NCI-H510A (cell line): ENCODE results near the gene PGF.

ENCODE experiments used
- DNase-seq: peaks from one replicate; lab custom pipeline; 2025; lab: John Stamatoyannopoulos, UW

Gene PGF

GRCh38 chr14:74978416-74978947 lies 23.1 kb upstream of the PGF start:
- DNase-seq, result no peak

GRCh38 chr14:74977901-74978385 lies 22.5 kb upstream of the PGF start:
- DNase-seq, result no peak

GRCh38 chr14:74977164-74977900 lies 21.9 kb upstream of the PGF start:
- no peak for DNase-seq

DNA sequence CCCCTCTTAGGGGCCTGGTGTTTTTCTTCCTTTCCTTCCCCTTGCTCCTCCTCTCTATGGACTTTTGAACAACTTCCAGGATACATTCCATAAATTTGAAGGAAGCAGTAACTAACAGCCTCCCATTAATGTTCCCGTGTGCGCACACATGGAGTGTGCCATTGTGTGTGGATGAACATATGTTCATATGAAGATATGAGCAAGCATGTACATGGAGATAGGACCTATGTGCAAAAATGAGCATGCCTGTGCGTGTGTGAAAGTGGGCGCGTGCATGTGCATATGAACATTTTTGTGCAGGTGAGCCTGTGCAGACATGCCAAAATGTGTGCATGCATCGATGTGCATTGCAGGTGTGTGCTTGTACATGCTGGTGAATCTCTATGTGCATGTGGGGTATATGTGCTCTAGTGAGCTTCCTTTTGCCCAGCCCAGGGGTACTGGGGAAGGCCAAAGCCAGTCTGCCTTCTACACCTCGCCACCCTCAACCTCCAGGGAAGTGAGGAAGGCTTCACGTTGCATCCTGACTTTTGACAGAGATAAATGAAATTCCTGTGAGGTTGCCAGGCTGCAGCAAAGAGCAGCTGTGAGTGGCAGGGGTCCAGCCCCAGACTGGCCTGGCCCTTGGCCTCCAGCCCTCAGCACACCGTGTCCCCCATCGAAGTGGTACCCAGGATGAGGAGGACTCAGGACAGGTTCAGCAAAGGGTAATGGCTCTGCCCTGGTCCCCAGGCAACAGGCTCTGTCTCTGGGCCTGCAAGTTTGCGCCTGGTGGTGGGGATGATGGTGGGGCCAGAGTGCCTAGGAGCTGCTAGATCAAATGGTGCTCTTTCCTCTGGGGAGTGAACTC lies 21.1 kb upstream of the PGF start:
- no peak for DNase-seq

GRCh38 chr14:74975059-74975810 lies 19.8 kb upstream of the PGF start:
- no peak for DNase-seq

DNA sequence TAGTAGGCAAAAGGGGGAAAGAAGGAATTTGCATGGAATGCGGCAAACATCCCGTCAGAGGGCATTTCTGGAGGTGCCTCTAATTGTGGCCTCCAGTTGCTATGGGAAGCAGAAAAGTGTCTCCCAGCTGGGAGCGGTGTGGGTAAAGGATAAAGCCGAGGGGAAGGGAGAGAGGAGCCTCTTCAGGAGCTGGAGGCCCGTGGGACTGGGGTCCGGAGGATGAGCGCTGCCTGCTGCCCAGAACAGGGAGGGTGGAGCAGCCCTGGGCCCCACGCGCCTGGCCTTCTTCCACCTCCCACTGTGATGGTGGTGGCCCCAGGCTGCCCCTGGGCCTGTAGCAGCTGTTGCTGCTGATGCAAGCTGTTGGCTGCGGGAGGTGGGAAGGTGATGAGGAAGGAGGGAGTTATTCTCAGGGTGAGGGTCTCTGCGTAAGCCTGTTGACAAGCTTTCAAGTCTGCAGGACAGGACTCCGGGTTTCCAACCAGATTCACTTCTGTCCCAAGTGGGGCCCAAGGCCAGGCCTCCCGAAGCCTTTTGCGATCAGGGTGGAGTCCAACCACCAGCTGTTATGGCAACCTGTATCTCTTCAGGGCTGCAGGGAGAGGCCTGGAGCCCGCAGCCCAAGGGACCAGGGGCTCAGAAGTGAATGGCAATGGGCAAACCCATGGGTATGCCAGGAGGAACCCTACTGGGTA lies 19.1 kb upstream of the PGF start:
- DNase-seq, result no peak

- DNase-seq, result no peak
Observed at GRCh38 chr14:74973905-74974363, 18.5 kb upstream of the PGF start.

- no peak for DNase-seq
Observed at GRCh38 chr14:74973003-74973653, 17.7 kb upstream of the PGF start.

DNA sequence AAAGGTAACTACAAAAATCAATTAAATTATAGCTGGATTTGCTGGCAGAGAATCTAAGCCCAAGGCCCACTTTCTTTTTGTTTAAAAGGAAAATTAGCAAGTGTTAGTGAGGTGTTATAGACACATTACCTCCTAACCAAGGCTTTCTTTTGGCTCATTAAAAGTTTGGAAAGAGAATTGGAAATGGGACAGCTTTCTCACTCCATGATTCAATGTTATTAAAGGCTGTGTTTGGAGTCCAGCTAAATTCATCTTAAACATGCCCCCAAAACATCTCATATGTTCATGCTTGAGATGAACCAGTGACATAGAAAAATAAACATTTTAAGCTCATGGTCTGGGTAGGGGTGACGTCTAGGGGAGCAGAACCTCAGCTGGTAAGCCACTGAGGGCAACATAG lies 13.4 kb upstream of the PGF start:
- DNase-seq, result no peak

DNA sequence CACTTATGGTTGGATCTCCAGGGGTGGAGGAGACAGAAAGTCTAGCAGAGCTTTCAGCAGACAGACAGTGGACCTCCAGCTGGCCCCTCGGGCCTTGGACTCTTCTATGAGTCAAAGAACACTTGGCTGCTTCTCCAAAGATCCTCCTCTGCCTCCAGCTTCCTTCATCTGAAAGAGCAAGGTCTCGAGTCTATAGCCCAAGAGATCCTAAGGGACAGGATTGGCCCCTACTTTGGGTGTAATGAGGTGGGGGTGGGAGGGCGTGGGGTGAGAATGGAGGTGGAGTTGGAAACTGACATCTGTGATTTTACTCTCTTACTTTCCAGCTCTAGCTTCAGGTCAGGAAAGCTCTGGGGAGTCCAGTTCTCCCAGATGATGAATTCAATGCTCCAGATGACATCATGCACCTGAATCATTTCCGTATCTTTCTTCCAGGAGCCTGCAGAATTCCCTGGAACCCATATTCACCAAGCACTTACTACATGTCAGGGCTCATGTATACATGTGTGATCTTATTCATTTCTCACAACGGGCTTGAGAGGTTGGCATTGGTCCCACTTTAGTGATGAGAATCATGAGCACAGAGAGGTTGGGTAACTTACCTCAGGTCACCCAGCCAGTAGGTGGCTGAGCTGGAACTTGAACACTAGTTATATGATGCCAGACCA lies 10.2 kb upstream of the PGF start:
- DNase-seq, result no peak

GRCh38 chr14:74964787-74965485 lies 9.5 kb upstream of the PGF start:
- no peak for DNase-seq

DNA sequence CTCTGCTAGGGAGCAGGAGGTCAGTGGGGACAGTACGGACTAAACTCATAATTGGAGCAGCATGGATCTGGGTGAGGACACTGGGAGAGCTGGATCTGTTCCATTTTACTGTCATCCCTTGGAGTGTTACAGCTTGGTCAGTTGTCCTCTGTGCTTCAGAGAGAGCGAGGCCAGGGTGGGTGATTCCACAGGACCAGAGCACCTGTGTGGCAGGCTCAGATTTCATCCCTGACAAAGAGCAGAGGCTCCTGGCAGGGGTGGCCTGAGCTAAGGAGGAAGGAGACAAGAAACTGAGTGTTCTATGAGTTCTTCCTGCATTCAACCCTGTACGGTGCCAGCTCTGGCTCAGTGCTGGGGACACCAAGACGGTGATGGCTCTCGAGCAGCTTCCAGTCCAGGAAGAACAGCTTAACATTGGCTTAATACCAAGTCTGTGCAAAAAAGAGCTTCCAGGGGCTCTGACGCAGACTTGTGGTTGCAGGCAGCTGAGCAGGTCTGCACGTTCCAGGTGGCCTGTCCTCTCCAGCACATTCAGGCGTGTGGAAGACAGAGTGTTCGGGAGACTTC lies 8.4 kb upstream of the PGF start:
- DNase-seq, result no peak

DNA sequence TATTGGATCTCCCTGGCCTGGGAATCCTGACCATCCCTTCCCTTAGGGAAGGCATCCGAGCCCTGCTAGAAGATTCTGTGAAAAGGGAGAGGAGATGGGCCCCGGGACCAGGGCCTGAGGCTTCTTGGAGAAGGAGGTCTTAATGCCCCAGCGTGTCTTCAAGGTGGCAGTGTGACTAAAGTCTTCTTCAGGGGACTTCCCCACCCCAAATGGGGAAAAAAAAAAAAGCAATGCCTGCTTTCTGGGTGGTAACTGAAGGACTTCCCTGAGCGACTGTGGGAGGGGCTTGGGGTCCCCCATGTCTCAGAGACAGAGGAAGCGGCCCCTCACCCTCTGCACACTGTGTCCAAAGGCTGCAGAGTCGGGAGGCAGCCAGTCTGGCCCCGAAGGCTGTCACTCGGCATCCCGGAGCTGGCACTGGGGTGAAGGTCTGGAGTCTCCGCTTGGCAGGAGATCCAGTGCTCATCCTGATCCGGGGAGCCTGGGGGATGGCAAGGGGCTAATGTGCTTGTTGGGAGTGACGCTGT lies 7.8 kb upstream of the PGF start:
- DNase-seq, result no peak

DNA sequence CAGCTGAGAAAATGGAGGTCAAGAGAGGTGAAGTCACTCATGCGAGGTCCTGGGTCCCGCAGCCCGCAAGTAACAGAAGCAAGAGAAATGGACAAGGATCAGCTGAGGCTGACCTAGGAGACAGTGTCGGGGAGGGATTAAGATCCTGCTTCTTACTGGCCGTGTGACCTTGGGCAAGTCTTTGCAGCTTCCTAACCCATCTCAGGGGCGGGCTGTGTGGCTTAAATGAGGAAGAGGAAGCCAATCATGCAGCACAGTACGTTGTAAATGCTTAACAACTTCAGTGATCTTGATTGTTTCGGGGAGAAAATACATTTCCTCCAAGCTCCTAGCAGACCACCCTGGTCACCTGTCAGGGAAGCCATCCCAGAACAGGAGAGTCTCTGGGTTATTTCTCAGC lies 7.1 kb upstream of the PGF start:
- no peak for DNase-seq

DNA sequence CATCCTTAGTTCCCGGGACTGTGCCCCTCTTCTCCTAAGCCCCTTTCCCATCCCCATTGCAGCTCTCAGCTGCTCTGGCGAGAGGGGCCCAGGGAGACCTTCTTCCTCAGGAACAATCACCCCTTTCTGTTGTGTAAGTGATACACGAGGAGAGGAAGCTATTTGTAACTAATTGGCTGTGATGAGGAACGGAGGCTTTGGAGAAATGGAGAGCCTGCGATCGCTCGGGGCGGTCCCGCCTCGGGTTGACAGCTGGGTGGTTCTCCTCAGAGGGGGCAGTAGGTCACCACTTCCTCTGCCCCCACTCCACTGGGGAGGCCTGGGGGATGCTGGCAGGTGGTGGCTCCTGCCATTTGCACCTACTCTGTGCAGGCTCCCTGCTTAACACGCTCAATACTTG lies 6.6 kb upstream of the PGF start:
- DNase-seq, result no peak

DNA sequence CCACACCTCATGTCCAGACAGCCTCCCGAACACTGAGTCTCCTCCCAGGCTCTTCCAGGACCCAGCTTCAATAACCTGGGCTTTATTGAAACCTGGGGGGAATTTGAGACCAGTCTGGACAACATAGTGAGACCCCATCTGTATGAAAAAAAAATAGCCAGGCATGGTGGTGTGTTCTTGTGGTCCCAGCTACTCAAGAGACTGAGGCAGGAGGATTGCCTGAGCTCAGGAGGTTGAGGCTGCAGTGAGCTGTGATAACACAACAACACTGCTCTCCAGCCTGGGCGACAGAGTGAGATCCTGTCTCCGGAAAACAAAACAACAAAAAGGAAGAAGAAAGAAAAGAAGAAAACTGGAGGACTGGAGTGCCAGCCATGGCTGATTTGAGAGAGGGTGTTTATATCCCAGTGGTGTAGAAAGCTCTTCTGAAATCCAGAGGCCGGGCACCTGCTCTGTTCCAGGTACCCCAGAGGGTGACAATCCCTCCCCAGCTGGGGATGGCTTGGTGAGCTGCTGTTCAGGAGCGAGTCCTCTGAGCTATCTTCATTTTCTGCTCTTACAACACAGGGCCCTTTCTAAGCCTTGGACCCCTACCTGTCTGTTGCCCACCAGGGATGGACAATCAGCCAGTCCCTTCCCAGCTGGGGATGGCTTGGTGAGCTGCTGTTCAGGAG lies 6.0 kb upstream of the PGF start:
- no peak for DNase-seq

DNA sequence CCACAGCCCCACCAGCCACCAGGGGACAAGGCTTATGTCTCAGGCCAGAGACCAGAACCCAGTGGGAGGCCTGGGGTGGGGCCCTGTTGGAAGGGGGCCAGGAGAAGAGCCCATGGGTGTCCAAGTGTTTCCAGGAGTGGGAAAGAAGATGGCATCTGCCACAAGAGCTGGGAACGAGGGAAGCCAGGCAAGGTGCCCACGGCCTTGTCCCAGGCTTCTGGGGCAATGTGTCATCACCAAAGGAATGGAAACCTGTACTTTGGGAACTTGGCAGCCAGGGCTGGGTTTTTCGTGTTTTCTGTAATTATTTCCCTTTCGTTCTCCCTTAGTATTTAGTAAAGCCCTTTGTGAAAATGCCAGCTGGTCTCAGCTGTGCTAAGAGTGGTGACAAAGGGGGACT lies 5.3 kb upstream of the PGF start:
- no peak for DNase-seq

DNA sequence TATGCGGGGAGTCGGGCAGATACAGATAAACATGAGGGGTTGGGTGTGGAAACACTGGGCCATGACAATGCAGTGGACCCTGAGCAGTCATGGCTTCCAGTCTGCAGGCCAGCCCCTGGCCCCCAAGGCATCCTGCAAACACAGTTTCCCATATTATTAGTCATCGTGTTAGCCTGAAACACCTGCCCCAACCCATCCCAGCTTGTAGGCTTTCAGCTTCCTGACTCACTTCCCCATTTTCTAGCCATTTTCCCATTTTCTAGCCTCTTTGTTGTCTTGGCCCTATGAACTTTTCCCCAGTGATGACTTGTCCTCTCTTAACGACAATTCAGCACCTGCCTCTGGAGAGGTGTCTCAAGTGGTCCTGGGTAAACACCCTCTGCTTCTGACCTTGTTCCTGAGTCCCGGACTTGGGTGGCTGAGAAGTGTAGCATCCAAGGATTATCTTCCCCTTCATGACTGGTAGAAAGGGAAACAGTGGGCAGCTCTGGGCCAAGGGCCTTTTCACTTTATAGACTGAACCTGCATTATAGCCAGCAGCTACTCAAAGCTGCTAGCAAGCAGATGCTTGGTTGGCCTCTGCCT lies 4.3 kb upstream of the PGF start:
- no peak for DNase-seq
